Measurements from ENCODE around the gene PRR9.

PRR9 gene

DNA sequence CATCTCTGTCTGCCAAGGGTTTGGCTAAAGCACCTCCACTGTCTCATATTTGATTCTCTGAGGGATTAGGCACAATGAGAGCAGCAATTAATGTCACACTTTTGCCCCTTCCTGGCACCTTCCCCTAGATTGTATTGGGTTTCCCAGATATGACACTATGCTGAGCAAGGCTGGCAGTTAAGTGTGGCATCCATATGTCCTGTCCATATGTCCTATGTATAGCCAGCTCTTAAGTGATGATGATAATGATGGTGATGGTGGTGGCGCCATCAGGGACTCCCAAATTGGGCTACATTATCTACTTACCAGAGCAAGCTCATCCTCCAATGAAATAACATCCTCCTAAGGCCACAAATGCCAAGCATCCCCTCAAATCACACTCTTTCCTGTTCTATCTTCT is 28.6 kb downstream of the PRR9 start:
- no peak for ATAC-seq
- TF ChIP-seq, protein P1, sequence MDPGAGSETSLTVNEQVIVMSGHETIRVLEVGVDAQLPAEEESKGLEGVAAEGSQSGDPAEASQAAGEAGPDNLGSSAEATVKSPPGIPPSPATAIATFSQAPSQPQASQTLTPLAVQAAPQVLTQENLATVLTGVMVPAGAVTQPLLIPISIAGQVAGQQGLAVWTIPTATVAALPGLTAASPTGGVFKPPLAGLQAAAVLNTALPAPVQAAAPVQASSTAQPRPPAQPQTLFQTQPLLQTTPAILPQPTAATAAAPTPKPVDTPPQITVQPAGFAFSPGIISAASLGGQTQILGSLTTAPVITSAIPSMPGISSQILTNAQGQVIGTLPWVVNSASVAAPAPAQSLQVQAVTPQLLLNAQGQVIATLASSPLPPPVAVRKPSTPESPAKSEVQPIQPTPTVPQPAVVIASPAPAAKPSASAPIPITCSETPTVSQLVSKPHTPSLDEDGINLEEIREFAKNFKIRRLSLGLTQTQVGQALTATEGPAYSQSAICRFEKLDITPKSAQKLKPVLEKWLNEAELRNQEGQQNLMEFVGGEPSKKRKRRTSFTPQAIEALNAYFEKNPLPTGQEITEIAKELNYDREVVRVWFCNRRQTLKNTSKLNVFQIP (CRISPR knock-in tag; IDR thresholded peaks at IDR 0.05; ENCODE audit: borderline replicate concordance, low read depth) = no peak
- TF ChIP-seq OSR1 (CRISPR knock-in tag; IDR thresholded peaks at IDR 0.05) = no peak
- no peak for TF ChIP-seq BACH2 (CRISPR knock-in tag; IDR thresholded peaks at IDR 0.05; ENCODE audit: borderline replicate concordance)
- no peak for TF ChIP-seq TCF4 (CRISPR knock-in tag; IDR thresholded peaks at IDR 0.05; ENCODE audit: borderline replicate concordance)
- no peak for TF ChIP-seq ZFP3 (CRISPR knock-in tag; IDR thresholded peaks at IDR 0.05)
- no peak for TF ChIP-seq TOX (CRISPR knock-in tag; IDR thresholded peaks at IDR 0.05; ENCODE audit: borderline replicate concordance)
- TF ChIP-seq PPARA (CRISPR knock-in tag; IDR thresholded peaks at IDR 0.05; ENCODE audit: borderline replicate concordance) = no peak
- TF ChIP-seq ARNTL (CRISPR knock-in tag; IDR thresholded peaks at IDR 0.05; ENCODE audit: borderline replicate concordance, low read depth) = no peak
- no peak for TF ChIP-seq ISL1 (CRISPR knock-in tag; IDR thresholded peaks at IDR 0.05)
- no peak for TF ChIP-seq CSRNP3 (CRISPR knock-in tag; IDR thresholded peaks at IDR 0.05)
- no peak for TF ChIP-seq ZNF8 (CRISPR knock-in tag; IDR thresholded peaks at IDR 0.05)
- TF ChIP-seq, protein P2, sequence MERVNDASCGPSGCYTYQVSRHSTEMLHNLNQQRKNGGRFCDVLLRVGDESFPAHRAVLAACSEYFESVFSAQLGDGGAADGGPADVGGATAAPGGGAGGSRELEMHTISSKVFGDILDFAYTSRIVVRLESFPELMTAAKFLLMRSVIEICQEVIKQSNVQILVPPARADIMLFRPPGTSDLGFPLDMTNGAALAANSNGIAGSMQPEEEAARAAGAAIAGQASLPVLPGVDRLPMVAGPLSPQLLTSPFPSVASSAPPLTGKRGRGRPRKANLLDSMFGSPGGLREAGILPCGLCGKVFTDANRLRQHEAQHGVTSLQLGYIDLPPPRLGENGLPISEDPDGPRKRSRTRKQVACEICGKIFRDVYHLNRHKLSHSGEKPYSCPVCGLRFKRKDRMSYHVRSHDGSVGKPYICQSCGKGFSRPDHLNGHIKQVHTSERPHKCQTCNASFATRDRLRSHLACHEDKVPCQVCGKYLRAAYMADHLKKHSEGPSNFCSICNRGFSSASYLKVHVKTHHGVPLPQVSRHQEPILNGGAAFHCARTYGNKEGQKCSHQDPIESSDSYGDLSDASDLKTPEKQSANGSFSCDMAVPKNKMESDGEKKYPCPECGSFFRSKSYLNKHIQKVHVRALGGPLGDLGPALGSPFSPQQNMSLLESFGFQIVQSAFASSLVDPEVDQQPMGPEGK (CRISPR knock-in tag; IDR thresholded peaks at IDR 0.05; ENCODE audit: borderline replicate concordance) = no peak
- no peak for TF ChIP-seq ZC3H10 (CRISPR knock-in tag; IDR thresholded peaks at IDR 0.05)
- TF ChIP-seq GLIS3 (CRISPR knock-in tag; IDR thresholded peaks at IDR 0.05) = no peak
- TF ChIP-seq CREB5 (CRISPR knock-in tag; IDR thresholded peaks at IDR 0.05; ENCODE audit: low read depth) = no peak
- no peak for TF ChIP-seq ESRRG (CRISPR knock-in tag; IDR thresholded peaks at IDR 0.05)
- TF ChIP-seq TSHZ2 (CRISPR knock-in tag; IDR thresholded peaks at IDR 0.05) = no peak

- TF ChIP-seq ESRRG (CRISPR knock-in tag; IDR thresholded peaks at IDR 0.05) = no peak
- TF ChIP-seq ISL1 (CRISPR knock-in tag; IDR thresholded peaks at IDR 0.05) = no peak
- no peak for TF ChIP-seq CSRNP3 (CRISPR knock-in tag; IDR thresholded peaks at IDR 0.05)
- no peak for TF ChIP-seq CSDC2 (CRISPR knock-in tag; IDR thresholded peaks at IDR 0.05)
- no peak for TF ChIP-seq GLIS3 (CRISPR knock-in tag; IDR thresholded peaks at IDR 0.05)
- no peak for TF ChIP-seq PPARA (CRISPR knock-in tag; IDR thresholded peaks at IDR 0.05; ENCODE audit: borderline replicate concordance)
- TF ChIP-seq, protein P2 (CRISPR knock-in tag; IDR thresholded peaks at IDR 0.05; ENCODE audit: borderline replicate concordance) = no peak
- TF ChIP-seq OSR1 (CRISPR knock-in tag; IDR thresholded peaks at IDR 0.05) = no peak
- ATAC-seq = no peak
These were observed 29.4 kb downstream of the PRR9 start for GRCh38 chr1:153246825-153247224.
